ENCODE data around the gene LRRC43. TPM values are rescaled to one million over a fixed set of nuclear protein-coding genes. Genes with fewer than 3 reads are reported as not detected.

Gene LRRC43
- total and polyA plus RNA-seq, 2 of the 4 experiments (the other 2 are of a cell fraction), result 0.26 to 0.36 TPM

GRCh38 chr12:122190842-122191668 is 8.1 kb downstream of the LRRC43 start (continued):
- TF ChIP-seq CTCF (conservative IDR thresholded peaks at IDR 0.05; ENCODE audit: low read depth, low read length), result peak; percentile 83
- no peak for TF ChIP-seq RFX5 (IDR thresholded peaks at IDR 0.05; ENCODE audit: low read depth, low read length)
- TF ChIP-seq BHLHE40 (IDR thresholded peaks at IDR 0.05; ENCODE audit: low read depth, low read length), result no peak

GRCh38 chr12:122192441-122192840 is 9.5 kb downstream of the LRRC43 start:
- peaks cover 2% of the 10 kb centered on the region; the same call in 1 of the 2 replicates for H3K9me3 ChIP-seq (ENCODE audit: control insufficient read depth, insufficient read depth, low read length)
- H2AK5ac ChIP-seq (ENCODE audit: low read depth, low read length), result no peak overlapping the region
- no peaks in the 10 kb centered on the region for H3K27me3 ChIP-seq (ENCODE audit: control insufficient read depth, insufficient read depth, low read length)
- H2BK20ac ChIP-seq (ENCODE audit: low read depth, low read length), result no peak overlapping the region
- no peaks in the 10 kb centered on the region for H3K79me1 ChIP-seq (ENCODE audit: low read depth in 1 of 2, low read length in 2 of 2)
- H4K5ac ChIP-seq (ENCODE audit: low read depth, low read length), result no peak overlapping the region
- no peak overlapping the region for H3K14ac ChIP-seq (replicated peaks; ENCODE audit: low read depth, low read length)
- no peak overlapping the region for H4K91ac ChIP-seq (ENCODE audit: insufficient read depth, low read depth, low read length)
- H3K23ac ChIP-seq (ENCODE audit: low read depth, low read length), result no peak overlapping the region
- H3K36me3 ChIP-seq (ENCODE audit: control insufficient read depth, insufficient read depth, low read length), result no peaks in the 10 kb centered on the region
- intact Hi-C loops (cut with micrococcal nuclease), result no loop called here
- no peak overlapping the region for H2BK120ac ChIP-seq (ENCODE audit: low read depth, low read length)
- H2BK15ac ChIP-seq (ENCODE audit: low read depth, low read length), result no peak overlapping the region
- no peak overlapping the region for H3K4me3 ChIP-seq (ENCODE audit: insufficient read depth, low read depth, low read length)
- H2BK5ac ChIP-seq (ENCODE audit: low read depth, low read length, poor library complexity, severe bottlenecking), result no peak overlapping the region
- no peak overlapping the region for H2AK9ac ChIP-seq (replicated peaks; ENCODE audit: low read depth, low read length, poor library complexity)
- dilution Hi-C loops (cut with HindIII; ENCODE audit: low sequenced_read_pairs, unreplicated experiment), result no loop called here
- WGBS, 2 experiments (ENCODE audit: extremely low coverage in 2 of 2, insufficient read length in 1 of 2), result 100% methylated on average over 1 of the region's 11 CpGs; no CpG with 5 or more reads in 1 of the 2 experiments
- no peak overlapping the region for H4K8ac ChIP-seq (ENCODE audit: low read depth in 2 of 2, low read length in 2 of 2)
- 0 out of 2 replicates have a peak, but pooled peaks cover 3% of the 10 kb centered on the region for H3K9me1 ChIP-seq (ENCODE audit: insufficient read depth, low read length)
- no peaks in the 10 kb centered on the region for H4K20me1 ChIP-seq (ENCODE audit: insufficient read depth, low read length)
- no peak overlapping the region for H3K27ac ChIP-seq (ENCODE audit: insufficient read depth, low read length)
- BruUV-seq (replicated peaks), result no TSS peak
- no peak for ATAC-seq (ENCODE audit: low read depth)
- H3K9ac ChIP-seq (ENCODE audit: low read depth, low read length), result no peak overlapping the region
- no peak overlapping the region for H3K4ac ChIP-seq (ENCODE audit: low read depth, low read length)
- H3K4me1 ChIP-seq (ENCODE audit: control insufficient read depth, insufficient read depth, low read length), result peaks cover 2% of the 10 kb centered on the region
- no peak overlapping the region for H3K18ac ChIP-seq (ENCODE audit: low read depth, low read length)
- ChIA-PET POLR2A (ENCODE audit: unreplicated experiment) (no interaction called here), CTCF (no interaction called here)
- H3K4me2 ChIP-seq (ENCODE audit: low read depth, low read length), result no peak overlapping the region
- no peak for DNase-seq
- in situ Hi-C loops (cut with MboI; ENCODE audit: low sequenced_read_pairs), result loop anchor here (5.0 kb wide), 2 partner anchors 60 to 135 kb away; no protein-coding TSS in a partner anchor
- no peak overlapping the region for H2AFZ ChIP-seq (replicated peaks; ENCODE audit: low read length, poor library complexity)
- H3K56ac ChIP-seq (ENCODE audit: extremely low read depth, insufficient read depth, low read length), result no peak overlapping the region
- TF ChIP-seq SMC3 (IDR thresholded peaks at IDR 0.05; ENCODE audit: low read depth, low read length) (no peak), FOS (IDR thresholded peaks at IDR 0.05; ENCODE audit: low read depth, low read length) (no peak), RAD21 (IDR thresholded peaks at IDR 0.05; ENCODE audit: low read length) (no peak), MAZ (IDR thresholded peaks at IDR 0.05; ENCODE audit: borderline replicate concordance, low read depth, low read length) (no peak), CEBPB (IDR thresholded peaks at IDR 0.05; ENCODE audit: low read depth, low read length) (no peak), CHD1 (IDR thresholded peaks at IDR 0.05; ENCODE audit: low read depth, low read length) (no peak), USF2 (IDR thresholded peaks at IDR 0.05; ENCODE audit: low read depth, low read length) (no peak), MXI1 (IDR thresholded peaks at IDR 0.05; ENCODE audit: borderline replicate concordance, low read depth, low read length) (no peak), POLR2A (IDR thresholded peaks at IDR 0.05; ENCODE audit: low read depth, low read length) (no peak), RFX5 (IDR thresholded peaks at IDR 0.05; ENCODE audit: low read depth, low read length) (no peak), RCOR1 (IDR thresholded peaks at IDR 0.05; ENCODE audit: insufficient replicate concordance, low read length) (no peak), MAFK (IDR thresholded peaks at IDR 0.05; ENCODE audit: low read depth, low read length) (no peak)

Data from IMR-90 (cell line).